ENCODE measurements around the gene EREG. TPM values are rescaled to one million over a fixed set of nuclear protein-coding genes. Genes with fewer than 3 reads are reported as not detected.

The EREG gene
- total RNA-seq, 2 experiments from 2014 or later, result not detected

GRCh38 chr4:74375824-74376426, 11.0 kb downstream of the EREG start:
- Mint-ChIP-seq H3K27me3 (peaks cover 2% of the 10 kb centered on the region), H3K36me3 (ENCODE audit: low read depth) (no peaks in the 10 kb centered on the region), H3K4me3 (no peak overlapping the region), H3K27ac (no peak overlapping the region), H3K4me1 (ENCODE audit: low read depth) (peaks cover 2% of the 10 kb centered on the region), H3K9me3 (no peaks in the 10 kb centered on the region)
- TF ChIP-seq CTCF (IDR thresholded peaks at IDR 0.05), result no peak
- ATAC-seq, result no peak
- no peak for DNase-seq
- POLR2A ChIA-PET, result no interaction called here
- CTCF ChIA-PET, result interaction anchor here (0.7 to 5.8 kb wide), 8 partner anchors 137 to 299 kb away, joined by 3 to 36 read pairs (median 4); no protein-coding TSS in a partner anchor
- intact Hi-C loops (cut with micrococcal nuclease), result loop anchor here (5.0 kb wide), 1 partner anchor 296 kb away; no protein-coding TSS in a partner anchor

GRCh38 chr4:74376888-74377483, 12.0 kb downstream of the EREG start:
- no peaks in the 10 kb centered on the region for H3K9me3 Mint-ChIP-seq
- CTCF ChIA-PET, result interaction anchor here (0.6 to 5.8 kb wide), 10 partner anchors 29 to 299 kb away, joined by 3 to 36 read pairs (median 5); no protein-coding TSS in a partner anchor
- no peak for DNase-seq
- intact Hi-C loops (cut with micrococcal nuclease), result loop anchor here (5.0 kb wide), 1 partner anchor 295 kb away; no protein-coding TSS in a partner anchor
- peak; percentile 67 for TF ChIP-seq CTCF (IDR thresholded peaks at IDR 0.05)
- H3K27ac Mint-ChIP-seq, result no peak overlapping the region
- POLR2A ChIA-PET, result no interaction called here
- ATAC-seq, result no peak
- peaks cover 2% of the 10 kb centered on the region for H3K4me1 Mint-ChIP-seq (ENCODE audit: low read depth)
- H3K36me3 Mint-ChIP-seq (ENCODE audit: low read depth), result no peaks in the 10 kb centered on the region
- peaks cover 2% of the 10 kb centered on the region for H3K27me3 Mint-ChIP-seq
- H3K4me3 Mint-ChIP-seq, result no peak overlapping the region

GRCh38 chr4:74377714-74378113, 12.8 kb downstream of the EREG start:
- H3K4me1 Mint-ChIP-seq (ENCODE audit: low read depth), result peaks cover 2% of the 10 kb centered on the region

GRCh38 chr4:74378573-74378972, 13.6 kb downstream of the EREG start:
- intact Hi-C loops (cut with micrococcal nuclease), result loop anchor here (5.0 kb wide), 1 partner anchor 294 kb away; no protein-coding TSS in a partner anchor
- H3K4me3 Mint-ChIP-seq, result no peak overlapping the region
- ATAC-seq (no peak), DNase-seq (no peak)
- H3K27me3 Mint-ChIP-seq, result peaks cover 2% of the 10 kb centered on the region
- no peaks in the 10 kb centered on the region for H3K9me3 Mint-ChIP-seq
- no peak overlapping the region for H3K27ac Mint-ChIP-seq
- POLR2A ChIA-PET, result no interaction called here
- no peak for TF ChIP-seq CTCF (IDR thresholded peaks at IDR 0.05)
- CTCF ChIA-PET, result interaction anchor here (0.7 to 5.8 kb wide), 6 partner anchors 10 to 296 kb away, joined by 3 to 36 read pairs (median 7); partner anchors contain the start of gene AREG
- H3K36me3 Mint-ChIP-seq (ENCODE audit: low read depth), result no peaks in the 10 kb centered on the region
- peaks cover 2% of the 10 kb centered on the region for H3K4me1 Mint-ChIP-seq (ENCODE audit: low read depth)

More at GRCh38 chr4:74377714-74378113, 12.8 kb downstream of the EREG start:
- ChIA-PET POLR2A (no interaction called here), CTCF (interaction anchor here (0.6 to 5.8 kb wide), 10 partner anchors 11 to 298 kb away, joined by 3 to 36 read pairs (median 4); no protein-coding TSS in a partner anchor)
- no peaks in the 10 kb centered on the region for H3K9me3 Mint-ChIP-seq
- H3K27ac Mint-ChIP-seq, result no peak overlapping the region
- intact Hi-C loops (cut with micrococcal nuclease), result loop anchor here (5.0 kb wide), 1 partner anchor 295 kb away; no protein-coding TSS in a partner anchor
- H3K36me3 Mint-ChIP-seq (ENCODE audit: low read depth), result no peaks in the 10 kb centered on the region
- no peak overlapping the region for H3K4me3 Mint-ChIP-seq
- TF ChIP-seq CTCF (IDR thresholded peaks at IDR 0.05), result no peak
- H3K27me3 Mint-ChIP-seq, result peaks cover 2% of the 10 kb centered on the region
- DNase-seq, result no peak
- no peak for ATAC-seq

GRCh38 chr4:74379912-74380311, 15.0 kb downstream of the EREG start:
- ATAC-seq (no peak), DNase-seq (no peak)
- Mint-ChIP-seq H3K9me3 (no peaks in the 10 kb centered on the region), H3K36me3 (ENCODE audit: low read depth) (no peaks in the 10 kb centered on the region), H3K4me3 (no peak overlapping the region), H3K27ac (no peak overlapping the region), H3K27me3 (peaks cover 4% of the 10 kb centered on the region), H3K4me1 (ENCODE audit: low read depth) (no peaks in the 10 kb centered on the region)
- CTCF ChIA-PET, result interaction anchor here (1.0 to 5.8 kb wide), 4 partner anchors 10 to 292 kb away, joined by 3 to 36 read pairs (median 11); no protein-coding TSS in a partner anchor
- intact Hi-C loops (cut with micrococcal nuclease), result loop anchor here (5.0 kb wide), 1 partner anchor 292 kb away; no protein-coding TSS in a partner anchor
- POLR2A ChIA-PET, result no interaction called here
- no peak for TF ChIP-seq CTCF (IDR thresholded peaks at IDR 0.05)

Measured in activated CD8-positive, alpha-beta T cell treated with anti-CD3 and anti-CD28 coated beads for 36 hours (primary cell).